Dermis blood vessel endothelial cell (primary cell): ENCODE data around the gene CRACDL. TPM values are rescaled to one million over a fixed set of nuclear protein-coding genes. Genes with fewer than 3 reads are reported as not detected.

Experiments used
- DNase-seq: peaks from one replicate; pipeline ENCODE4 v3.0.0; 2010
- total RNA-seq: library from RNA; depleted of rRNA; stranded (reverse); fragments of >200 nt; gene quantifications from 2 replicates; pipeline ENCODE4 v1.2.3, GENCODE V29; 2014

The CRACDL gene
- total RNA-seq, 1 donor from 2014 or later = 9.0 TPM

- no peak for DNase-seq
These were observed 81.3 kb downstream of the CRACDL start for GRCh38 chr2:98854682-98855081.

- no peak for DNase-seq
These were observed 83.1 kb downstream of the CRACDL start for GRCh38 chr2:98852932-98853331.

- DNase-seq = no peak
These were observed 86.0 kb downstream of the CRACDL start for GRCh38 chr2:98850074-98850473.

- DNase-seq = no peak
These were observed 86.9 kb downstream of the CRACDL start for GRCh38 chr2:98849113-98849512.

GRCh38 chr2:98847853-98848252 is 88.2 kb downstream of the CRACDL start:
- DNase-seq = no peak

- no peak for DNase-seq
These were observed 90.0 kb downstream of the CRACDL start for GRCh38 chr2:98846041-98846440.

- no peak for DNase-seq
These were observed 93.9 kb downstream of the CRACDL start for GRCh38 chr2:98842136-98842535.

GRCh38 chr2:98839292-98839691 is 96.7 kb downstream of the CRACDL start:
- no peak for DNase-seq

- DNase-seq = no peak
These were observed 100.1 kb downstream of the CRACDL start for GRCh38 chr2:98835831-98836385.

- no peak for DNase-seq
These were observed 102.1 kb downstream of the CRACDL start for GRCh38 chr2:98833917-98834263.

GRCh38 chr2:98833172-98833916 is 102.7 kb downstream of the CRACDL start:
- peak; percentile 89 for DNase-seq

GRCh38 chr2:98832172-98832571 is 103.9 kb downstream of the CRACDL start:
- DNase-seq = no peak

- no peak for DNase-seq
These were observed 105.4 kb downstream of the CRACDL start for GRCh38 chr2:98830571-98831145.

GRCh38 chr2:98829581-98830270 is 106.3 kb downstream of the CRACDL start:
- DNase-seq = no peak

- no peak for DNase-seq
These were observed 107.1 kb downstream of the CRACDL start for GRCh38 chr2:98828793-98829371.

- DNase-seq = no peak
These were observed 107.7 kb downstream of the CRACDL start for GRCh38 chr2:98828369-98828744.

GRCh38 chr2:98827625-98828368 is 108.2 kb downstream of the CRACDL start:
- DNase-seq = no peak

- DNase-seq = no peak
These were observed 109.2 kb downstream of the CRACDL start for GRCh38 chr2:98826856-98827255.

- DNase-seq = no peak
These were observed 110.2 kb downstream of the CRACDL start for GRCh38 chr2:98825858-98826257.

- DNase-seq = no peak
These were observed 110.6 kb downstream of the CRACDL start for GRCh38 chr2:98825404-98825803.

- DNase-seq = no peak
These were observed 111.0 kb downstream of the CRACDL start for GRCh38 chr2:98825020-98825350.

GRCh38 chr2:98824256-98825019 is 111.6 kb downstream of the CRACDL start:
- DNase-seq = peak; percentile 64
